HL-60/S4 (cell line): Measurements from ENCODE around the gene PFKFB2.

Source experiments
- in situ Hi-C: fragments of 300-500 bp; cut with MboI; formaldehyde crosslinking; loops from 2 replicates; pipeline ENCODE4 v1.14.3; 2022; ENCODE audit warnings: low sequenced_read_pairs

Gene PFKFB2

GRCh38 chr1:207063014-207063413 is 9.9 kb downstream of the PFKFB2 start:
- in situ Hi-C loops = no loop called here

- in situ Hi-C loops = no loop called here
These were observed 11.5 kb downstream of the PFKFB2 start for GRCh38 chr1:207064561-207064960.

- in situ Hi-C loops = no loop called here
These were observed 14.1 kb downstream of the PFKFB2 start for GRCh38 chr1:207067185-207067584.

GRCh38 chr1:207067665-207068064 is 14.6 kb downstream of the PFKFB2 start:
- in situ Hi-C loops = no loop called here

DNA sequence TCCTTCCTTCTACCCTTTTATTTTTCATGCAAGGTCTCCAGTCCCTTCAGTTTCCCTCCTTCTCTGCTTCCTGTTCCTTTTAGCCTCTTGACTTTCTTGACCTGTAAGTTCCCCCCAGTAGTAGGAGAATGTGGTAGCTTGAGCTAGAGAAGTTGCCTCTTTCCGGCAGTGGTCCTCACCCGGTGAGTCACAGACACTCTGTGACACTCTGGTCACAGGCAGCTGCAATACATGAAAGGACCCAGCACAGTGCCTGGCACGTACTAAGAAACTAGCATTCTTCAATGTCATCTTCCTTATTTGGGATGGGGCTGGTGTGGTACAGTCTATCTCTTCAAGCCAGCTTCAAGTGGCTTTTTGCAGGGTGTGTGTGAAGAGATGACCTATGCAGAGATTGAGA is 16.0 kb downstream of the PFKFB2 start:
- in situ Hi-C loops = no loop called here

DNA sequence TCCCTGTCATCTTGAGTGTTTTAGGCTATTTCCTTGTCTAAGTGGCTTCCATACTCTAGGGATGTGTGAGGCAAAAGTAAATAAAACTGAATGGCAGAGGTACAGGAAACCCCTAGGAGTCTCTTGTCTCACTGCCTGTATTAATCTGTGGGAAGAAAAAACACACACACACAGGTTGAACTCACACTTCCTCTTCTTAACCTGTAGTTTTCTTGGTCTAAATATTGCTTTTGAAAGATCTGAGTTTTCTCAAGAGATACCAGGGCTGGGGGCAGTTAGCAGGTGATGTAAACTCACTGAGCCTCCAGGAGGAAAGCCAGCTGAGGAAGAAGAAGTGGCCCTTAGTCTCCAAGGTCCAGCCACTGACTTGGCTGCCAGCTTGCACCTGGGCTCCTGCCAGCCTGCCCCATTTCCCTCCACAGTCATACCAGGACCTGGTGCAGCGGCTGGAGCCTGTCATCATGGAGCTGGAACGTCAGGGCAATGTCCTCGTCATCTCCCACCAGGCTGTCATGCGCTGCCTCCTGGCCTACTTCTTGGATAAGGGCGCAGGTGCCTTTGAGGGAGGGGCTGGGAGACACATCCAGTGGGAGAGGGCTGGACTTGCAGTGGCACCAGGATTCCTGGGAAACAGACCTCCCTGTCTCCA is 16.9 kb downstream of the PFKFB2 start:
- in situ Hi-C loops = loop anchor here (10.0 kb wide), 1 partner anchor 135 kb away; no protein-coding TSS in a partner anchor

DNA sequence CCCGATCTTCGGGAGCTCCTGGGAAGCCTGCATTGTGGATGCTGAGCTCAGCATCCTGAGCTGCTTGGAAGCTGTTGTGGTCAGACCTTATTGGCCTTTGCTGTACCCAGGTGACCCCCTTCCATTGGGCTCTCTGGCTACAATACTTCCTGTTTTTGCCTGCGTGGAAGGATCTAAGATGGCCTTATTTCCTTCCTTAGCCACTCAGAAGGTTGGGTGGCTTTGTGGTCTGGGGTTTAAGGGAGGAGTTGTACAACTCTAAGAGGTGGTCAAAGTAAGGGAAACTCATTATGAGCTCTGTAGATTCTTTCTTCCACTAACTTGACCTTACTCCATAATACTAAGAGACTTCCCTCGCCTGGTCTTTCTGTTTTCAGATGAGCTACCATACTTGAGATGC is 17.7 kb downstream of the PFKFB2 start:
- in situ Hi-C loops = loop anchor here (10.0 kb wide), 1 partner anchor 136 kb away; no protein-coding TSS in a partner anchor

DNA sequence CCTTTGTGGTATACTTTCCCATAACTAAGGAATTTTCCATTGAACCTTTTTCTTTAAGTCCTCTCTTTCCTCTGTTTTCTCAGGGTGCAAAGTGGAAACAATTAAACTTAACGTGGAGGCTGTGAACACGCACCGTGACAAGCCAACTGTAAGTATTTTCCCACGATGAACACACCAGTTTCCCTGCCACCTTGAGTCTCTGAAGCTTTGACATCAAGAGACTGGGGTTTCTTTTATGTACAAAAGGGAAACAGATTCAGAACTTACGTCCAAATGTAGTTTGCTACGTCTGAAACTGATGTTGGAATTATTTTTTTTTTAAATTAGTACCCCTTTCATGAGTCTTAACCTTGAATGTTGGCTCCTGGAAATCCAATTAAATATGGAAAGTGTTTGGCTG is 18.4 kb downstream of the PFKFB2 start:
- in situ Hi-C loops = loop anchor here (10.0 kb wide), 1 partner anchor 137 kb away; no protein-coding TSS in a partner anchor

- in situ Hi-C loops = loop anchor here (10.0 kb wide), 1 partner anchor 137 kb away; no protein-coding TSS in a partner anchor
These were observed 19.2 kb downstream of the PFKFB2 start for GRCh38 chr1:207072233-207072632.

GRCh38 chr1:207073906-207074820 is 21.1 kb downstream of the PFKFB2 start:
- in situ Hi-C loops = loop anchor here (10.0 kb wide), 1 partner anchor 139 kb away; no protein-coding TSS in a partner anchor

- in situ Hi-C loops = loop anchor here (10.0 kb wide), 1 partner anchor 142 kb away; no protein-coding TSS in a partner anchor
These were observed 23.3 kb downstream of the PFKFB2 start for GRCh38 chr1:207076181-207076955.

GRCh38 chr1:207077012-207077411 is 23.9 kb downstream of the PFKFB2 start:
- in situ Hi-C loops = loop anchor here (10.0 kb wide), 1 partner anchor 142 kb away; no protein-coding TSS in a partner anchor

GRCh38 chr1:207077470-207078377 is 24.6 kb downstream of the PFKFB2 start:
- in situ Hi-C loops = loop anchor here (10.0 kb wide), 1 partner anchor 143 kb away; no protein-coding TSS in a partner anchor

DNA sequence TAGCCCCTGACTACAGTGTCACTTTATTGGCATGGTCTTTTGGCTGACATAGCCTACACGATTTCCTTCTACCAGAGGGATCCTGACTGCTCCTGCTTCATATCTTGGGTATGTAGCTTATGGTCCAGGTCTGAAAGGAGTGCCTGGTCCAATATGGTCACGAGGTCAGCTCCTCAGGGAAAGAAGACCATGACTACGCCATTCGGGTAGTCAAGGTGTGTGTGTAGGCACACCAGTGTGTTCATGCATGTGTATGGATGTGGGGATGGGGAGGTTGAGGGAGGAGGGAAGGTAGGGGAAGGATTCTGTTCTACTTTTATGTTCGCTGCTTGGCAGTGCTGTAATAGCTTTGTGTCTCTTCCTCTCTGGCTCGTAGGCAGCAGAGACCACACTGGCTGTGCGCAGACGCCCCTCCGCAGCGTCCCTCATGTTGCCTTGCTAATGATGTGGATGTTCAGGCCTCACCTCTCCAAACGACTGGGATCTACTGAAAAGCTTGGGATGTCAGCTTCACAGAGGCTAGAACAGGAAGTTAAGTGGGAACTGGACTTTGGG is 25.6 kb downstream of the PFKFB2 start:
- in situ Hi-C loops = loop anchor here (10.0 kb wide), 1 partner anchor 144 kb away; no protein-coding TSS in a partner anchor

DNA sequence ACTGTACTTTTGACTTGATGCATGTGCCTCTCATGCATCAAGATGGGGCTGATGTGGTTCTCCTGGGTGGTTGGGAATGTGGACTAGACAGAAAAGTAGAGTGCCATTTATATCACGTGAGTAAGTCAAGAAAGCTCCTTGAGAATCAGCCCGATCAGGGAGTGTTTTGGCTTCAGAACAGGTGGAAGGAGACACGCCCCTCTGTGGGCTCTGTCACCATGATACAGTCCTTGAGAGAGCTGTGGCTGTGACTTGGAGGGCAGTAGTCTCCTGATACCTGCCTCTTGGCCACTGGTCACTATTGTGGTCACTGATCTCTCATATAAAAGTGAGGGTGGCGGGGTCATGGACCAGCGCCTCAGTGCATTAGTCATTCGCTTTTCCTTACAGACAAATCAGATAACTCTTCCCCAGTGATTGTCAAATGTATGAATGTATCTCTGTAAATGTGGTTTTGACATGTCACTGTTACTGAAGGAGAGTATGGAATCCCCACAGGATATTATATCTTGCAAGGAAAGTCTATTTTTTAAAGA is 26.7 kb downstream of the PFKFB2 start:
- in situ Hi-C loops = loop anchor here (10.0 kb wide), 2 partner anchors 145 to 325 kb away; no protein-coding TSS in a partner anchor

DNA sequence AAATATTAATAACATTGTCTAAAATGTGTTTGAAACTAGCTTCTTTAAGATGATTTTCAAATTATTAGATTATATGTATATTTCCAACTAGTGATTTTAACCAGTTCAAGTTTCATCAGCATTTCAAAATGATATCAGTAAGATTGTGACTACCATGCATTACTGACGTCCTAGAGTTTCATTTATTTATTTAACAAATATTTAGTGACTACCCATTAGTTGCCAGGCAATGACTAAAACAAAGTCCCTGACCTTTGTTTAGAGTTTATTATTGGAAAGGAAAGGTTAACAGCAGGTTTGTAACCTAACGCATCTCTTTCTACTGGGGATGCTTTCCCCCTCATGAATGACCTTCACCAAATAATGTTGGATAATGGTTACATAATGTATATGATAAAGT is 28.0 kb downstream of the PFKFB2 start:
- in situ Hi-C loops = loop anchor here (10.0 kb wide), 1 partner anchor 324 kb away; no protein-coding TSS in a partner anchor

DNA sequence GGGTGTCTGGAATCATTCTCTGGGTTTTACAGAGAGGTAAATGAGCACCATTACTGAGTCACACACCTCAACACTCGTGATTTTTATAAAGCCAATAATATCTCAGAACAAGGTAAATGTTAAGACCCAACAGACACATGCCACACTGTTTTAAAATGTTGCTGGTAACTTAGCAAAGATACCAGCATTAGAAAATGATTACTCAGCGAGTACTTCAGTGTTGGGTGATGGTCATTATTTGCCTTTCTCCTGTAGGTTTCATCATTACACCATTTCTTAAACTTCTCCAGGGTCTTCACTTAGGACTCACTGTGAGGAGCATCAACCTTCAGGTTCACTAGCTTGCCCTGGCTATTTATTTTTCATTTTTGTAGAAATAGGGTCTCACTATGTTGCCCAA is 28.7 kb downstream of the PFKFB2 start:
- in situ Hi-C loops = loop anchor here (10.0 kb wide), 1 partner anchor 323 kb away; no protein-coding TSS in a partner anchor

GRCh38 chr1:207084232-207084631 is 31.2 kb downstream of the PFKFB2 start:
- in situ Hi-C loops = loop anchor here (10.0 kb wide), 1 partner anchor 321 kb away; no protein-coding TSS in a partner anchor
